A549 (cell line): ENCODE measurements around the gene MLLT1. TPM values are rescaled to one million over a fixed set of nuclear protein-coding genes. Genes with fewer than 3 reads are reported as not detected.

ENCODE experiments used
- ATAC-seq, 2 experiments: fragments of 200-7000 bp in 1 of 2; fragments of >200 bp in 1 of 2; cut with Nextera tagmentation in 1 of 2; cut with Tn5 transposase in 1 of 2; 3 replicates each; pipeline versions ENCODE4 v1.8.0 to v1.9.1; 2018 to 2020; ENCODE audit warnings: mild to moderate bottlenecking in 1 of 2, moderate library complexity in 1 of 2
- CTCF ChIA-PET: fragments of 300-600 bp; sonication (Branson Sonifier 250); formaldehyde crosslinking; extraction: SDS; loops from one replicate; lab custom pipeline; 2021; ENCODE audit warnings: antibody characterized with exemption, inconsistent platforms; lab: Yijun Ruan, JAX
- POLR2A ChIA-PET: fragments of 350-600 bp; formaldehyde crosslinking; extraction: SDS; loops from one replicate; lab custom pipeline; 2021; ENCODE audit warnings: antibody characterized with exemption, inconsistent platforms; lab: Yijun Ruan, JAX
- DNase-seq, 2 experiments: peaks; one replicate each; pipeline versions ENCODE4 v3.0.0 to v3.0.0-alpha.2; 2011 to 2016; ENCODE audit warnings: low read depth in 1 of 2, low spot score in 1 of 2
- FAIRE-seq: peaks from 2 replicates; lab custom pipeline; 2011; peaks lifted over from hg19 to GRCh38; lab: Jason Lieb, UNC
- H3K27ac ChIP-seq, 2 experiments: fragments of >200 bp; sonication (Bioruptor Twin); formaldehyde crosslinking; 3 replicates each; pipeline ENCODE4 v1.5.1; 2016 to 2017
- H3K4me1 ChIP-seq: fragments of >200 bp; sonication (Bioruptor Twin); formaldehyde crosslinking; 3 replicates; pipeline ENCODE4 v1.6.1; 2016
- H3K4me2 ChIP-seq: fragments of >200 bp; sonication (Bioruptor Twin); formaldehyde crosslinking; 3 replicates; pipeline ENCODE4 v1.6.1; 2016
- H3K4me3 ChIP-seq: fragments of >200 bp; sonication (Bioruptor Twin); formaldehyde crosslinking; 3 replicates; pipeline ENCODE4 v1.5.1; 2016
- H3K9me3 ChIP-seq: fragments of >200 bp; sonication (Bioruptor Twin); formaldehyde crosslinking; 3 replicates; pipeline ENCODE4 v1.6.1; 2016
- EHF ChIP-seq: fragments of 250-450 bp; sonication (Bioruptor Pico); IDR thresholded peaks from 2 replicates; pipeline ENCODE4 v1.5.0; 2020; ENCODE audit warnings: mild to moderate bottlenecking
- EP300 ChIP-seq, 2 experiments: fragments of >200 bp; sonication (Bioruptor Twin); formaldehyde crosslinking; IDR thresholded peaks; 2 replicates in 1 of 2; 3 replicates in 1 of 2; pipeline ENCODE4 v1.6.1; 2016 to 2017
- ESRRA ChIP-seq: fragments of 150-350 bp; IDR thresholded peaks from 2 replicates; pipeline ENCODE4 v1.6.1; 2014; ENCODE audit warnings: mild to moderate bottlenecking, low read length, borderline replicate concordance
- HDAC2 ChIP-seq: fragments of 200-600 bp; sonication (generic); IDR thresholded peaks from 2 replicates; pipeline ENCODE4 v1.6.1; 2016
- HMGXB4 ChIP-seq: fragments of 250-450 bp; sonication (Bioruptor Pico); IDR thresholded peaks from 2 replicates; pipeline ENCODE4 v1.5.0; 2021; ENCODE audit warnings: mild to moderate bottlenecking, moderate library complexity, borderline replicate concordance
- JUN ChIP-seq, 2 experiments: fragments of >200 bp; sonication (Bioruptor Twin); formaldehyde crosslinking; IDR thresholded peaks; 2 replicates in 1 of 2; 3 replicates in 1 of 2; pipeline ENCODE4 v1.6.1; 2016 to 2017
- MYC ChIP-seq: IDR thresholded peaks from 2 replicates; pipeline ENCODE4 v1.6.1; 2012; ENCODE audit warnings: mild to moderate bottlenecking, inconsistent platforms, low read length, improper control_type of control experiment, borderline replicate concordance
- NR3C1 ChIP-seq: fragments of >200 bp; sonication (Bioruptor Twin); formaldehyde crosslinking; IDR thresholded peaks from 3 replicates; pipeline ENCODE4 v1.6.1; 2017
- POLR2AphosphoS2 ChIP-seq: conservative IDR thresholded peaks from 2 replicates; pipeline ENCODE4 v1.6.1; 2012; ENCODE audit warnings: low read length, improper control_type of control experiment, inconsistent platforms
- RFX5 ChIP-seq: fragments of 450-650 bp; IDR thresholded peaks from 2 replicates; pipeline ENCODE4 v1.7.1; 2014; ENCODE audit warnings: antibody characterized with exemption, mild to moderate bottlenecking, moderate library complexity
- SMC3 ChIP-seq: fragments of >200 bp; sonication (Bioruptor Twin); formaldehyde crosslinking; IDR thresholded peaks from 3 replicates; pipeline ENCODE4 v1.6.1; 2018; ENCODE audit warnings: inconsistent platforms
- TP53 ChIP-seq: fragments of 250-450 bp; sonication (Bioruptor Pico); IDR thresholded peaks from 2 replicates; pipeline ENCODE4 v1.5.0; 2021; ENCODE audit warnings: mild to moderate bottlenecking, moderate library complexity
- USF2 ChIP-seq: fragments of 450-650 bp; IDR thresholded peaks from 2 replicates; pipeline ENCODE4 v1.6.1; 2014; ENCODE audit warnings: antibody characterized with exemption
- WGBS: methylation state at CpG from one replicate; pipeline ENCODE4 v1.1.6; 2017; ENCODE audit errors: missing lambda C conversion rate; 5-methylcytosine and 5-hydroxymethylcytosine counted together
- polyA plus RNA-seq, 4 experiments: library from polyadenylated mRNA; depleted of rRNA in 3 of 4; stranded (reverse); fragments of >200 nt; fragmentation: RNase III in 1 of 4; extraction: RNeasy Plus Mini Kit Qiagen cat#74134 plus additional on column Dnase treatment in 1 of 4; gene quantifications; 2 replicates in 3 of 4; 3 replicates in 1 of 4; pipeline ENCODE4 v1.2.3, GENCODE V29; 2011 to 2017
- small RNA-seq, 6 experiments: library from RNA; depleted of rRNA; stranded (forward); fragments of <200 nt; gene quantifications; one replicate each; pipeline ENCODE3, GENCODE V24; 2012

Gene MLLT1
- polyA plus RNA-seq, 2 of the 4 experiments (the other 2 are of a cell fraction) = 7.4 to 17.5 TPM

DNA sequence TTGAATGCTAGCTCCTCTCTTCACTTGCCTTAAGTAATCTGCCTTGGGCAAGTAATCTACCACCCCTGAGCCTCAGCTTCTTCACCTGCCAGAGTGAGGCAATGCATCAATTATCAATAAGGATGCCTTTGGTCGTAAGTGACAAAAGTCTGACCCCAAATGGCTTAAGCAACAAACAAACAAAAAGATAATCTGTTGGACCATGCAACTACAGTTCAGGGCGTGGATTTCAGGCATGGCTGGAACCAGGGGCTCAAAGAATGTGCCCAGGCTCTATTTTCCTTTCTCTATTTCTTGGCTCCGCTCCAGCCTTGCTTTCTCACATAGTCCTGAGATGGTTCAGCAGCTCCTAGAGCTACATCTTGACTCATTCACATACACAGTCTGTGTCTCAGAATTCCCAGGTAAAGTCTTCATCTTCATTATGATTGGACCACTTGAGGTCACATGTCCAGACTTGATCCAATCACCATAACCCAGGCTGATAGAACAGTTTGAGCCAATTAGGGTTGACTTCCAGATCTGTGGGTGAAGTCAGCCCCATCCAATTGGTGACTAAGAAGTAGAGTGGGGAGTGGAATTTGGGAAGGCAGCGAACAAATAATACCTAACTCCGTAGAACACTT, 114.8 kb downstream of the MLLT1 start:
- WGBS = 11% methylated on average over 5 of the region's 5 CpGs
- ChIA-PET CTCF (interaction anchor here (0.9 to 1.6 kb wide), 2 partner anchors 53 to 74 kb away, joined by 3 read pairs; no protein-coding TSS in a partner anchor), POLR2A (no interaction called here)
- no peak overlapping the region for H3K4me3 ChIP-seq
- DNase-seq = peak in 1 of 2 experiments; percentile 10
- no peak for FAIRE-seq
- no peak overlapping the region for H3K27ac ChIP-seq
- TF ChIP-seq USF2 = peak; percentile 29; the same call in 1 of the 2 replicates
- no peak for TF ChIP-seq EHF (CRISPR knock-in tag)
- no peak for TF ChIP-seq HMGXB4 (CRISPR knock-in tag)
- TF ChIP-seq POLR2AphosphoS2 = no peak
- TF ChIP-seq EP300 (IDR thresholded peaks at IDR 0.05) = no peak
- TF ChIP-seq, all 56 proteins: peak for 1
- no peaks in the 10 kb centered on the region for H3K4me1 ChIP-seq
- ATAC-seq = no peak
- peaks cover 6% of the 10 kb centered on the region; the same call in 1 of the 3 replicates for H3K9me3 ChIP-seq
- H3K4me2 ChIP-seq = no peak overlapping the region

GRCh38 chr19:6161271-6161850, 118.4 kb downstream of the MLLT1 start:
- H3K4me2 ChIP-seq = no peak overlapping the region
- H3K9me3 ChIP-seq = no peaks in the 10 kb centered on the region; the same call in 2 of the 3 replicates
- no peak for TF ChIP-seq TP53 (CRISPR knock-in tag)
- TF ChIP-seq SMC3 = no peak
- TF ChIP-seq JUN (IDR thresholded peaks at IDR 0.05) = no peak
- no peak for TF ChIP-seq NR3C1
- TF ChIP-seq MYC = no peak
- TF ChIP-seq RFX5 = no peak
- no peak for TF ChIP-seq HDAC2
- TF ChIP-seq ESRRA = no peak
- H3K4me1 ChIP-seq = no peaks in the 10 kb centered on the region
- ATAC-seq (no peak), DNase-seq (peak in 1 of 2 experiments; percentile 48), FAIRE-seq (no peak)
- no peak overlapping the region for H3K4me3 ChIP-seq
- WGBS = 41% methylated on average over 8 of the region's 8 CpGs
- no peak overlapping the region for H3K27ac ChIP-seq
- ChIA-PET CTCF (no interaction called here), POLR2A (no interaction called here)

Small RNA genes lying within 50 kb of the gene (small RNA-seq; reads per million reads assigned to genes)
- gene AC011471.1 = 0 reads per million in 6 experiments

Other genes with a start within 250 kb of the MLLT1 start
- gene RFX2, start 169.5 kb downstream of the MLLT1 start, polyA plus RNA-seq (2011; rRNA removed) = 3.9 and 4.0 TPM in 2 replicates
- gene RFX2, start 169.5 kb downstream of the MLLT1 start, polyA plus RNA-seq (2017; fragmentation: RNase III; extraction: RNeasy Plus Mini Kit Qiagen cat#74134 plus additional on column Dnase treatment) = 3.7 to 4.9 TPM (median 4.3 TPM) in 3 replicates
- not detected in 2 replicates for gene ACSBG2, start 144.3 kb downstream of the MLLT1 start, polyA plus RNA-seq (2011; rRNA removed)
- not detected in 3 replicates for gene ACSBG2, start 144.3 kb downstream of the MLLT1 start, polyA plus RNA-seq (2017; fragmentation: RNase III; extraction: RNeasy Plus Mini Kit Qiagen cat#74134 plus additional on column Dnase treatment)
- not detected in 2 replicates for gene ACER1, start 53.6 kb upstream of the MLLT1 start, polyA plus RNA-seq (2011; rRNA removed)
- not detected in 3 replicates for gene ACER1, start 53.6 kb upstream of the MLLT1 start, polyA plus RNA-seq (2017; fragmentation: RNase III; extraction: RNeasy Plus Mini Kit Qiagen cat#74134 plus additional on column Dnase treatment)
- gene CLPP, start 81.6 kb upstream of the MLLT1 start, polyA plus RNA-seq (2011; rRNA removed) = 28.2 and 35.2 TPM in 2 replicates
- 45.2 to 51.8 TPM (median 49.9 TPM) in 3 replicates for gene CLPP, start 81.6 kb upstream of the MLLT1 start, polyA plus RNA-seq (2017; fragmentation: RNase III; extraction: RNeasy Plus Mini Kit Qiagen cat#74134 plus additional on column Dnase treatment)
- gene ALKBH7, start 92.8 kb upstream of the MLLT1 start, polyA plus RNA-seq (2011; rRNA removed) = 9.9 and 10.2 TPM in 2 replicates
- gene ALKBH7, start 92.8 kb upstream of the MLLT1 start, polyA plus RNA-seq (2017; fragmentation: RNase III; extraction: RNeasy Plus Mini Kit Qiagen cat#74134 plus additional on column Dnase treatment) = 14.9 to 18.1 TPM (median 18.1 TPM) in 3 replicates
- 0.34 and 0.62 TPM in 2 replicates for gene PSPN, start 96.0 kb upstream of the MLLT1 start, polyA plus RNA-seq (2011; rRNA removed)
- 0.71 to 0.75 TPM (median 0.71 TPM) in 3 replicates for gene PSPN, start 96.0 kb upstream of the MLLT1 start, polyA plus RNA-seq (2017; fragmentation: RNase III; extraction: RNeasy Plus Mini Kit Qiagen cat#74134 plus additional on column Dnase treatment)
- 32.1 and 39.0 TPM in 2 replicates for gene GTF2F1, start 113.2 kb upstream of the MLLT1 start, polyA plus RNA-seq (2011; rRNA removed)
- gene GTF2F1, start 113.2 kb upstream of the MLLT1 start, polyA plus RNA-seq (2017; fragmentation: RNase III; extraction: RNeasy Plus Mini Kit Qiagen cat#74134 plus additional on column Dnase treatment) = 75.0 to 76.8 TPM (median 75.3 TPM) in 3 replicates
- 45.6 and 54.3 TPM in 2 replicates for gene KHSRP, start 144.8 kb upstream of the MLLT1 start, polyA plus RNA-seq (2011; rRNA removed)
- gene KHSRP, start 144.8 kb upstream of the MLLT1 start, polyA plus RNA-seq (2017; fragmentation: RNase III; extraction: RNeasy Plus Mini Kit Qiagen cat#74134 plus additional on column Dnase treatment) = 177 to 192 TPM (median 183 TPM) in 3 replicates
- 0.09 and 0.17 TPM in 2 replicates for gene SLC25A41, start 153.8 kb upstream of the MLLT1 start, polyA plus RNA-seq (2011; rRNA removed)
- gene SLC25A41, start 153.8 kb upstream of the MLLT1 start, polyA plus RNA-seq (2017; fragmentation: RNase III; extraction: RNeasy Plus Mini Kit Qiagen cat#74134 plus additional on column Dnase treatment) = 0.15 to 0.26 TPM (median 0.22 TPM) in 3 replicates
- gene SLC25A23, start 179.8 kb upstream of the MLLT1 start, polyA plus RNA-seq (2011; rRNA removed) = 3.3 and 7.3 TPM in 2 replicates
- gene SLC25A23, start 179.8 kb upstream of the MLLT1 start, polyA plus RNA-seq (2017; fragmentation: RNase III; extraction: RNeasy Plus Mini Kit Qiagen cat#74134 plus additional on column Dnase treatment) = 15.5 to 18.6 TPM (median 18.2 TPM) in 3 replicates
- gene CRB3, start 184.3 kb upstream of the MLLT1 start, polyA plus RNA-seq (2011; rRNA removed) = 1.9 TPM in 2 replicates
- gene CRB3, start 184.3 kb upstream of the MLLT1 start, polyA plus RNA-seq (2017; fragmentation: RNase III; extraction: RNeasy Plus Mini Kit Qiagen cat#74134 plus additional on column Dnase treatment) = 4.2 to 5.7 TPM (median 4.5 TPM) in 3 replicates
- gene DENND1C, start 201.8 kb upstream of the MLLT1 start, polyA plus RNA-seq (2011; rRNA removed) = 0.26 and 0.30 TPM in 2 replicates
- gene DENND1C, start 201.8 kb upstream of the MLLT1 start, polyA plus RNA-seq (2017; fragmentation: RNase III; extraction: RNeasy Plus Mini Kit Qiagen cat#74134 plus additional on column Dnase treatment) = 0.22 to 0.32 TPM (median 0.28 TPM) in 3 replicates
- gene TUBB4A, start 222.3 kb upstream of the MLLT1 start, polyA plus RNA-seq (2011; rRNA removed) = 2.2 and 2.5 TPM in 2 replicates
- 15.4 to 17.6 TPM (median 17.5 TPM) in 3 replicates for gene TUBB4A, start 222.3 kb upstream of the MLLT1 start, polyA plus RNA-seq (2017; fragmentation: RNase III; extraction: RNeasy Plus Mini Kit Qiagen cat#74134 plus additional on column Dnase treatment)